Endothelial cell of umbilical vein (primary cell): ENCODE results near the gene EDRF1. TPM values are rescaled to one million over a fixed set of nuclear protein-coding genes. Genes with fewer than 3 reads are reported as not detected.

ENCODE experiments used
- BruUV-seq: library from RNA; stranded (reverse); fragments of 400-500 nt; replicated peaks from 2 replicates; lab custom pipeline; 2021; lab: Mats Ljungman, UMichigan
- CTCF ChIA-PET: fragments of 300-600, 350-600 bp; sonication (Branson Sonifier 250); formaldehyde crosslinking; loops from one replicate; lab custom pipeline; 2021; ENCODE audit warnings: antibody characterized with exemption, inconsistent platforms; lab: Charles Lee
- POLR2A ChIA-PET: fragments of 300-600, 350-600 bp; sonication (Branson Sonifier 250); formaldehyde crosslinking; loops from one replicate; lab custom pipeline; 2021; ENCODE audit warnings: antibody characterized with exemption, inconsistent platforms; lab: Charles Lee
- DNase-seq: peaks from one replicate; pipeline ENCODE4 v3.0.0-alpha.2; 2011; ENCODE audit warnings: low read depth, low spot score
- FAIRE-seq: peaks from 2 replicates; lab custom pipeline; 2011; peaks lifted over from hg19 to GRCh38; lab: Jason Lieb, UNC
- H2AFZ ChIP-seq: 2 replicates; pipeline ENCODE4 v1.6.0; 2012; ENCODE audit warnings: low read depth, low read length, control low read depth, inconsistent platforms
- H3K27ac ChIP-seq: 2 replicates; pipeline ENCODE4 v1.5.1; 2011; ENCODE audit warnings: low read depth, mild to moderate bottlenecking, control low read depth, low read length, moderate library complexity; ENCODE audit not compliant: insufficient read depth
- H3K27me3 ChIP-seq, 2 experiments: 2 replicates each; pipeline versions ENCODE4 v1.6.0 to v1.6.1; 2011; ENCODE audit warnings: low read length in 2 of 2, mixed read lengths in 1 of 2; ENCODE audit not compliant: control insufficient read depth in 2 of 2, insufficient read depth in 2 of 2
- H3K36me3 ChIP-seq, 2 experiments: 2 replicates in 1 of 2; 3 replicates in 1 of 2; pipeline ENCODE4 v1.5.1; 2011; ENCODE audit warnings: low read length in 2 of 2, mild to moderate bottlenecking in 1 of 2, moderate library complexity in 1 of 2; ENCODE audit not compliant: control insufficient read depth in 2 of 2, insufficient read depth in 2 of 2; ENCODE audit errors: extremely low read depth in 1 of 2
- H3K4me1 ChIP-seq: 3 replicates; pipeline ENCODE4 v1.5.1; 2011; ENCODE audit warnings: mild to moderate bottlenecking, low read length; ENCODE audit not compliant: control insufficient read depth, insufficient read depth; ENCODE audit errors: extremely low read depth
- H3K4me2 ChIP-seq: 2 replicates; pipeline ENCODE4 v1.6.1; 2011; ENCODE audit warnings: low read length, control low read depth, mixed read lengths; ENCODE audit not compliant: insufficient read depth
- H3K4me3 ChIP-seq, 3 experiments: fragments of 200-600 bp in 1 of 3; sonication (generic), shearing (Covaris generic) in 1 of 3; replicated peaks in 1 of 3; 2 replicates each; pipeline ENCODE4 v1.5.1; 2011 to 2016; ENCODE audit warnings: control low read depth in 3 of 3, low read length in 3 of 3, mild to moderate bottlenecking in 2 of 3, inconsistent platforms in 1 of 3, low read depth in 1 of 3, moderate library complexity in 1 of 3; ENCODE audit not compliant: insufficient read depth in 1 of 3
- H3K79me2 ChIP-seq: 2 replicates; pipeline ENCODE4 v1.6.0; 2012; ENCODE audit warnings: low read length, inconsistent platforms; ENCODE audit not compliant: control insufficient read depth, insufficient read depth
- H3K9ac ChIP-seq: replicated peaks from 2 replicates; pipeline ENCODE3; 2011; ENCODE audit warnings: low read length, control low read depth; ENCODE audit not compliant: insufficient read depth; ENCODE audit errors: extremely low read depth
- H3K9me1 ChIP-seq: replicated peaks from 3 replicates; pipeline ENCODE4 v1.6.0; 2011; ENCODE audit warnings: mild to moderate bottlenecking, low read length; ENCODE audit not compliant: control insufficient read depth, insufficient read depth; ENCODE audit errors: extremely low read depth
- H3K9me3 ChIP-seq: replicated peaks from 2 replicates; pipeline ENCODE4 v1.5.1; 2012; ENCODE audit warnings: low read length, inconsistent platforms; ENCODE audit not compliant: control insufficient read depth, insufficient read depth
- H4K20me1 ChIP-seq: replicated peaks from 2 replicates; pipeline ENCODE3; 2011; ENCODE audit warnings: mild to moderate bottlenecking, low read length; ENCODE audit not compliant: control insufficient read depth, insufficient read depth; ENCODE audit errors: extremely low read depth
- EZH2 ChIP-seq: IDR thresholded peaks from 2 replicates; pipeline ENCODE4 v1.6.1; 2012; ENCODE audit warnings: borderline replicate concordance, low read depth, mild to moderate bottlenecking, moderate library complexity, low read length, inconsistent platforms; ENCODE audit not compliant: severe bottlenecking
- FOS ChIP-seq: IDR thresholded peaks from 2 replicates; pipeline ENCODE4 v1.6.1; 2011; ENCODE audit warnings: mild to moderate bottlenecking, low read length, moderate library complexity, borderline replicate concordance; ENCODE audit not compliant: insufficient read depth
- GATA2 ChIP-seq: IDR thresholded peaks from 2 replicates; pipeline ENCODE4 v1.7.0; 2011; ENCODE audit warnings: low read depth, mild to moderate bottlenecking, moderate library complexity, mixed read lengths, low read length; ENCODE audit not compliant: insufficient read length, insufficient read depth
- JUN ChIP-seq: IDR thresholded peaks from 2 replicates; pipeline ENCODE4 v1.6.1; 2011; ENCODE audit warnings: borderline replicate concordance, low read depth; ENCODE audit not compliant: insufficient read length, insufficient read depth
- MYC ChIP-seq: IDR thresholded peaks from one replicate; pipeline ENCODE4 v1.6.1; 2011; ENCODE audit warnings: mild to moderate bottlenecking, low read depth, low read length
- POLR2A ChIP-seq: IDR thresholded peaks from 2 replicates; pipeline ENCODE4 v1.6.1; 2012; ENCODE audit warnings: low read depth, mild to moderate bottlenecking, control low read depth, low read length
- POLR2AphosphoS5 ChIP-seq: IDR thresholded peaks from 2 replicates; pipeline ENCODE4 v1.6.1; 2012; ENCODE audit warnings: low read depth, mild to moderate bottlenecking, control low read depth, low read length, moderate library complexity; ENCODE audit not compliant: insufficient read depth
- dilution Hi-C: fragments of 300-500 bp; cut with MboI; formaldehyde crosslinking; loops from one replicate; pipeline ENCODE4 v1.15.0; 2019; ENCODE audit warnings: low sequenced_read_pairs; ENCODE audit not compliant: extremely low pct_ligation_motif_present
- intact Hi-C: fragments of 100-400 bp; cut with micrococcal nuclease; formaldehyde crosslinking; loops from one replicate; pipeline ENCODE4 v1.10.0; 2022
- polyA plus RNA-seq, 4 experiments: library from polyadenylated mRNA; depleted of rRNA in 3 of 4; stranded (reverse) in 3 of 4; unstranded in 1 of 4; fragments of >200 nt; gene quantifications; 2 replicates each; pipeline versions ENCODE4 v1.2.1 to v1.2.3, GENCODE V29; 2011 to 2012; ENCODE audit warnings: missing spikeins in 1 of 4
- total RNA-seq: library from RNA; stranded (reverse); gene quantifications from 2 replicates; pipeline ENCODE4 v1.2.3, GENCODE V29; 2021
- TF ChIP-seq, protein P1 (sequence below), 2 donors: IDR thresholded peaks; 1 replicate in 1 of 2; 2 replicates in 1 of 2; pipeline ENCODE4 v1.5.1; 2011; ENCODE audit warnings: low read length in 2 of 2, mild to moderate bottlenecking in 2 of 2, moderate library complexity in 2 of 2, control low read depth in 1 of 2, inconsistent platforms in 1 of 2, low read depth in 1 of 2; ENCODE audit not compliant: insufficient read depth in 1 of 2; ENCODE audit errors: extremely low read depth in 1 of 2
- TF ChIP-seq, protein P2 (sequence below): IDR thresholded peaks from 2 replicates; pipeline ENCODE4 v1.6.1; 2011; ENCODE audit not compliant: insufficient read depth, insufficient read length

EDRF1 gene
- total and polyA plus RNA-seq, 2 donors (not counting 3 experiments of a cell fraction or from before 2014, with no cell fraction given), result 11.6 to 27.8 TPM

DNA sequence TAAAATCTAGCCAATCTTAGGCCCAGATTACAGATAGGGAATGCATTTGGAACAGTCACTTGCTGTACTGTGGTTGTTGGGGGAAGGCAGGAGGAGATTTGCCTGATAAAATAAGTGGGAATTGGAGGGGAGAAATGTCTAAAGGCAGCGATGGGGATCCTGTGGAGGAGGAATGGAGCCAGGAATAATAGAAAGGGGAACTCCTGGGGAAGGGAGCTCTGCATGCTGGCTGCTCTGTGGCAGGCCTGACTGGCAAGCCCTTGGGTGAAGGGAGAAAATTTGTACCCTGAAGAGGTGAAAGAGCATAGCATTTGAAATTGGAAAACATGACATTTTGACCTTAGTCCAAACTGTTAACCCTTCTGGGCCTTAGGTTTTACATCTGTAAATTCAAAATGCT lies 42.5 kb downstream of the EDRF1 start:
- peak; percentile 5 for DNase-seq
- no peak overlapping the region for H2AFZ ChIP-seq
- intact Hi-C loops (no loop called here), dilution Hi-C loops (no loop called here)
- no peak overlapping the region for H3K4me3 ChIP-seq
- no peak overlapping the region for H3K9ac ChIP-seq
- no peaks in the 10 kb centered on the region for H3K9me1 ChIP-seq
- H3K27me3 ChIP-seq, result no peaks in the 10 kb centered on the region
- no TSS peak for BruUV-seq
- H3K36me3 ChIP-seq, result peaks cover 15 to 16% of the 10 kb centered on the region in 2 experiments
- no peaks in the 10 kb centered on the region for H3K9me3 ChIP-seq
- no peak overlapping the region for H3K27ac ChIP-seq
- H3K4me1 ChIP-seq, result peaks cover 3% of the 10 kb centered on the region
- POLR2A ChIA-PET, result no interaction called here
- CTCF ChIA-PET, result no interaction called here
- no peaks in the 10 kb centered on the region for H4K20me1 ChIP-seq
- no peak for FAIRE-seq
- TF ChIP-seq EZH2 (no peak), POLR2AphosphoS5 (no peak), POLR2A (no peak), MYC (no peak), JUN (no peak), FOS (no peak), GATA2 (no peak)
- TF ChIP-seq, protein P1, sequence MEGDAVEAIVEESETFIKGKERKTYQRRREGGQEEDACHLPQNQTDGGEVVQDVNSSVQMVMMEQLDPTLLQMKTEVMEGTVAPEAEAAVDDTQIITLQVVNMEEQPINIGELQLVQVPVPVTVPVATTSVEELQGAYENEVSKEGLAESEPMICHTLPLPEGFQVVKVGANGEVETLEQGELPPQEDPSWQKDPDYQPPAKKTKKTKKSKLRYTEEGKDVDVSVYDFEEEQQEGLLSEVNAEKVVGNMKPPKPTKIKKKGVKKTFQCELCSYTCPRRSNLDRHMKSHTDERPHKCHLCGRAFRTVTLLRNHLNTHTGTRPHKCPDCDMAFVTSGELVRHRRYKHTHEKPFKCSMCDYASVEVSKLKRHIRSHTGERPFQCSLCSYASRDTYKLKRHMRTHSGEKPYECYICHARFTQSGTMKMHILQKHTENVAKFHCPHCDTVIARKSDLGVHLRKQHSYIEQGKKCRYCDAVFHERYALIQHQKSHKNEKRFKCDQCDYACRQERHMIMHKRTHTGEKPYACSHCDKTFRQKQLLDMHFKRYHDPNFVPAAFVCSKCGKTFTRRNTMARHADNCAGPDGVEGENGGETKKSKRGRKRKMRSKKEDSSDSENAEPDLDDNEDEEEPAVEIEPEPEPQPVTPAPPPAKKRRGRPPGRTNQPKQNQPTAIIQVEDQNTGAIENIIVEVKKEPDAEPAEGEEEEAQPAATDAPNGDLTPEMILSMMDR (IDR thresholded peaks at IDR 0.05; ENCODE audit: extremely low read depth in 1 of 2, insufficient read depth in 1 of 2, low read depth in 1 of 2, low read length in 2 of 2), result no peak
- TF ChIP-seq, protein P2, sequence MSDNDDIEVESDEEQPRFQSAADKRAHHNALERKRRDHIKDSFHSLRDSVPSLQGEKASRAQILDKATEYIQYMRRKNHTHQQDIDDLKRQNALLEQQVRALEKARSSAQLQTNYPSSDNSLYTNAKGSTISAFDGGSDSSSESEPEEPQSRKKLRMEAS, result no peak
- no peak overlapping the region for H3K4me2 ChIP-seq
- no peaks in the 10 kb centered on the region for H3K79me2 ChIP-seq
